Activated CD4-positive, alpha-beta T cell treated with anti-CD3 and anti-CD28 coated beads for 36 hours (primary cell): ENCODE results near the gene SDE2. TPM values are rescaled to one million over a fixed set of nuclear protein-coding genes. Genes with fewer than 3 reads are reported as not detected.

Source experiments
- ATAC-seq: fragments of 200-7000 bp; cut with Tn5 transposase; one replicate; pipeline ENCODE4 v1.10.0; 2021; ENCODE audit warnings: mild to moderate bottlenecking, moderate library complexity
- CTCF ChIA-PET: fragments of 350-600 bp; sonication (Branson Sonifier 250); formaldehyde crosslinking; loops from one replicate; lab custom pipeline; 2021; ENCODE audit warnings: antibody characterized with exemption; lab: Charles Lee
- POLR2A ChIA-PET: fragments of 350-600 bp; sonication (Branson Sonifier 250); formaldehyde crosslinking; loops from one replicate; lab custom pipeline; 2021; ENCODE audit warnings: antibody characterized with exemption, inconsistent platforms; lab: Charles Lee
- DNase-seq: peaks from one replicate; pipeline ENCODE4 v3.0.0-alpha.2; 2020
- H3K27ac Mint-ChIP-seq: one replicate; pipeline ENCODE4 v1.8.0; 2021; ENCODE audit warnings: mixed read lengths
- H3K27me3 Mint-ChIP-seq: one replicate; pipeline ENCODE4 v1.8.0; 2021; ENCODE audit warnings: mixed read lengths
- H3K36me3 Mint-ChIP-seq: one replicate; pipeline ENCODE4 v1.8.0; 2021; ENCODE audit warnings: low read depth, mixed read lengths
- H3K4me1 Mint-ChIP-seq: one replicate; pipeline ENCODE4 v1.8.0; 2021; ENCODE audit warnings: mixed read lengths
- H3K4me3 Mint-ChIP-seq: one replicate; pipeline ENCODE4 v1.8.0; 2021; ENCODE audit warnings: mild to moderate bottlenecking, moderate library complexity, mixed read lengths
- H3K9me3 Mint-ChIP-seq: one replicate; pipeline ENCODE4 v1.8.0; 2021; ENCODE audit warnings: low read depth, mixed read lengths
- intact Hi-C, 2 experiments: fragments of 100-400 bp; cut with DNase I in 1 of 2; cut with micrococcal nuclease in 1 of 2; formaldehyde crosslinking; loops; one replicate each; pipeline versions ENCODE4 v1.14.2 to v1.15.1; 2022 to 2024; cut with DNase I, micrococcal nuclease
- total RNA-seq, 2 experiments: library from RNA; stranded (reverse); gene quantifications; one replicate each; pipeline ENCODE4 v1.2.3, GENCODE V29; 2021

The SDE2 gene
- total RNA-seq, 2 experiments from 2014 or later = 13.5 to 15.0 TPM

DNA sequence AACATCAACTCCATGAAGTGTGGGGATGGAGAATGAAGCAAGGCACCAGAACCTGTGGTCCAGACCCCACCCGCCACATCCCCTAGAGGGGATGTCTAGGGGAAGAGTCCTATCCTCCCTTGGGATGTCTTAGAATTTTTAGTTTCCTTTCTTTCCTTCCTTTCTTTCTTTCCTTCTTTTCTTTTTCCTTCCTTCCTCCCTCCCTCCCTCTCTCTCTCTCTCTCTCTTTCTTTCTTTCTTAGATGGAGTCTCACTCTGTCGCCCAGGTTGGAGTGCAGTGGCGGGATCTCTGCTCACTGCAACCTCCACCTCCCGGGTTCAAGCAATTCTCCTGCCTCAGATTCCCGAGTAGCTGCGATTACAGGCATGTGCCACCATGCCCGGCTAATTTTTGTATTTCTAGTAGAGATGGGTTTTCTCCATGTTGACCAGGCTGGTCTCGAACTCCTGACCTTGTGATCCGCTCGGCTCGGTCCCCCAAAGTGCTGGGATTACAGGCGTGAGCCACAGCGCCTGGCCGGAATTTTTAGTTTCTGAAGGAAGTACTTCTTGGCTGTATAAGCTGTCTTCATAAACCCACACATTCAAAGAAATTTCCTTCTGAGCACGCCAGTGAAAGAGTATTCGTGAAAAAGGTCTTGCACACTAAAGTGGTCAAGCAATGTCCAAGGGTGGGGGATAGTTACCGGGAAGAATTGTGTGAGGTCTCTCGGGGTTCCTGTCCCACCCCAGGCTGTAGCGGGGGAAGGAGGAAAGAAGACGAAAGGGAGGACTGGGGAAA is 37.3 kb downstream of the SDE2 start:
- ChIA-PET POLR2A (no interaction called here), CTCF (interaction anchor here (0.6 to 3.6 kb wide), 23 partner anchors 8 to 486 kb away, joined by 3 to 21 read pairs (median 4); partner anchors contain the start of genes LEFTY1 and PYCR2)
- peaks cover 2% of the 10 kb centered on the region for H3K27me3 Mint-ChIP-seq
- H3K9me3 Mint-ChIP-seq = no peaks in the 10 kb centered on the region
- no peak for DNase-seq
- no peak for ATAC-seq
- peaks cover 2% of the 10 kb centered on the region for H3K4me1 Mint-ChIP-seq
- no peak overlapping the region for H3K27ac Mint-ChIP-seq
- no peak overlapping the region for H3K4me3 Mint-ChIP-seq
- H3K36me3 Mint-ChIP-seq = no peaks in the 10 kb centered on the region
- intact Hi-C loops = loop anchor here in 1 of 2 experiments (1.0 kb wide), 1 partner anchor 159 kb away; no protein-coding TSS in a partner anchor

DNA sequence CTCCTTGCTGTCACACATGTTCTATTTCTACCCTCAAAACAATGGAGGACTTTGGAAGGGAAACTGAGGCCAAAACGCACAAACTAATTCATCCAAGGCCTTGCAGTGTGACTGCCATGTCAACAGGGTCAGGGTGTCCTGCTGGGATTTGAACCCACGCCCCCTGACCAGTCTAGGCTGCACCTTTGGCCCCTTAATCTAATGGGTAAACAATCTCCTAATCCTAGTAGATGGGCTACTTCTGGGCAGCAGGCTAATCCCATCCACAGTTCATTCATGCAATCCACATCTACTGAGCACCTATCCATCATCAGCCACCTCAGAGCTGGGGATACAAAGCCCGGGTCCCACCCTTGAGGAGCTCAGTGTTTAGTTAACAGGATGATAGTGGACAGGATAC is 41.1 kb downstream of the SDE2 start:
- POLR2A ChIA-PET = no interaction called here
- peaks cover 2% of the 10 kb centered on the region for H3K4me1 Mint-ChIP-seq
- CTCF ChIA-PET = interaction anchor here (0.5 to 0.6 kb wide), 2 partner anchors 405 to 482 kb away, joined by 3 read pairs; no protein-coding TSS in a partner anchor
- intact Hi-C loops = no loop called here
- peaks cover 2% of the 10 kb centered on the region for H3K27me3 Mint-ChIP-seq
- H3K4me3 Mint-ChIP-seq = no peak overlapping the region
- no peaks in the 10 kb centered on the region for H3K36me3 Mint-ChIP-seq
- ATAC-seq (no peak), DNase-seq (no peak)
- H3K9me3 Mint-ChIP-seq = no peaks in the 10 kb centered on the region
- H3K27ac Mint-ChIP-seq = no peak overlapping the region

DNA sequence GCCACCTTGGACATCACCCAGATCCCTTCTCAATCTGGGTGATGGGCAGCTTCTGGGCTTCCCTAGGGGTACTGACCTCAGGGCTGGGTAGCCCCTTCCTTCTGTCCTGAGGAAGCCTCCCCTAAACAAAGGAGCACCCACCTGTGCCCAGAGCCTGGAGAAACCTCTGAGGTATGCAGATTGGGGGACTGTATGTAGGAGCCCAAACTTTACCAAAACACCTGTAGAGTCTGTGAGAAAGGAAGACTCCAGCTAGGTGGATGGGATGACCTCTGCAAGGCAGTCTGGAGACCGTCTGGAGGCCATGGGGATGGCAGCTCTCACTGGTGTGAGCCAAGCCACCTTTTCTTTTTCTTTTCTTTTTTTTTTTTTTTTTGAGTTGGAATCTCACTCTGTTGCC is 44.4 kb downstream of the SDE2 start:
- no peaks in the 10 kb centered on the region for H3K4me1 Mint-ChIP-seq
- no peak for DNase-seq
- intact Hi-C loops = no loop called here
- ChIA-PET POLR2A (no interaction called here), CTCF (interaction anchor here (0.7 to 1.2 kb wide), 2 partner anchors 8 to 14 kb away, joined by 3 read pairs; partner anchors contain the start of gene LEFTY2)
- H3K27ac Mint-ChIP-seq = no peak overlapping the region
- ATAC-seq = no peak
- no peak overlapping the region for H3K4me3 Mint-ChIP-seq
- no peaks in the 10 kb centered on the region for H3K9me3 Mint-ChIP-seq
- no peaks in the 10 kb centered on the region for H3K36me3 Mint-ChIP-seq
- H3K27me3 Mint-ChIP-seq = peaks cover 5% of the 10 kb centered on the region

DNA sequence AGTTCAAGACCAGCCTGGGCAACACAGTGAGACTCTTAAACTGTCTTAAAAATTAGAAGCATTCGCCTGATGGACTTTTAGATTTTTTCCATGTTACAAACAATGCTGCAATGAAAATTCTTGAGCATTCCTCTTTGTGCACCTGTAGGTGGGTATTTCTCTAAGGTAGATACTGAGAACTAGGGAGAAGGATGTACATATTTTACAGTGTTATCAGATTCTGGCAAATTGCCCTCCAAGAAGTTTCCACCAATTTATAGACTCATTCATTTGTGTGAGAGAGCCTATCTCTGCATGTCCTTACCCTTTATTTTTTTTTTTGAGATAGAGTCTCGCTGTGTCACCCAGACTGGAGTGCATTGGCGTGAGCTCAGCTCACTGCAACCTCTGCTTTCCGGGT is 45.8 kb downstream of the SDE2 start:
- no peaks in the 10 kb centered on the region for H3K36me3 Mint-ChIP-seq
- no peaks in the 10 kb centered on the region for H3K4me1 Mint-ChIP-seq
- peaks cover 5% of the 10 kb centered on the region for H3K27me3 Mint-ChIP-seq
- H3K4me3 Mint-ChIP-seq = no peak overlapping the region
- intact Hi-C loops = no loop called here
- ChIA-PET CTCF (no interaction called here), POLR2A (no interaction called here)
- no peak overlapping the region for H3K27ac Mint-ChIP-seq
- ATAC-seq = no peak
- no peaks in the 10 kb centered on the region for H3K9me3 Mint-ChIP-seq
- DNase-seq = no peak

DNA sequence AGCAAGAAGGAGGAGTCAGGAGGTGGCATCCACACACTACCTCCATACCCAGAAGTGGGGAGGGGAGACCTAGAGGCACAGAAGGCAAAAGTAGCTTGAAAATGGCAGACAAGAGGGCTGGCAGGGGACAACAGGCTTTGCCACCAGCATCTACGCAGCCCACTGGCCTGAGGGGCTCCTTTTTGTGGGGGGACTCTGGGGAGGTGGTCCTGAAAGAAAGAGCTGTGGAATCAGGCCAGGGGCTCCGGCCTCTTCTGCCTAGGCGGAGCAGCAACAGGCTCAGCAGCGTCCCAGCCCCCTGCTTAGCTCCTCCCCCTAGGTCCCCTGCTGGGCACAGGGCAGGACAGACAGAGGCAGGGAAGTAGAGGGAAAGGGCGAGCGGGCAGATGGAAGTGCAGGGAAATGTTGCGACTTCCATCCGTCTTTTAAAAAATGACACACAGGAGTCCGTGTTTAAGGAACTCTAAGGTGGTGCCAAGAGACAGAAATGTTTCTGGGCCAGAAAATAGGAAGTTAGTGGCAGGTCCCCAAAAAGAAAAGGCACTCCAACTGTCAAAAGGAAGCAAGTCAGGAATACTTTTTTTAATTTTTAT is 48.1 kb downstream of the SDE2 start:
- DNase-seq (no peak), ATAC-seq (no peak)
- POLR2A ChIA-PET = interaction anchor here (1.0 kb wide), 1 partner anchor 69 kb away, joined by 3 read pairs; the partner anchor contains the start of gene TMEM63A
- Mint-ChIP-seq H3K4me3 (no peak overlapping the region), H3K27me3 (peaks cover 5% of the 10 kb centered on the region), H3K9me3 (no peaks in the 10 kb centered on the region), H3K4me1 (no peaks in the 10 kb centered on the region), H3K27ac (no peak overlapping the region), H3K36me3 (no peaks in the 10 kb centered on the region)
- intact Hi-C loops = no loop called here
- CTCF ChIA-PET = interaction anchor here (0.8 to 1.9 kb wide), 2 partner anchors 11 to 13 kb away, joined by 4 to 8 read pairs; no protein-coding TSS in a partner anchor

DNA sequence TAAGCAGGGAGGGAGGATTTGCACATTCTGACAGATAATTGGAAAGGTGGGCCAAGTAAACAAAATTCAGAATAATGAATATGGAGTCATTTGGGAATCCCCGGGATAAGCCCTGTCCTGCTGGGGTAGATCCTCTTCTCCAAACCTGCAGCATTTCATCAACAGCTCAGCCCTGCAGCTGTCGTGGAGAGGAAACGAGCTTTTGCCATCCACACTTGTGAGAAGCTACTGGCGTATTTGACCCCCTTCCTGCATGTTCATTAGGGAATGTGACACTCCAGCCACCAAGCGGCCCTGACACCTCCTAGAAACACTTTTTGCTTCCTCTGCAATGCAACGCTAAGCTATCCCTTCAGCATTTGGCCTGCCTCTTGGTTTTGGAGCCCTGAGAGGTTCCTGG is 50.1 kb downstream of the SDE2 start:
- H3K27me3 Mint-ChIP-seq = peaks cover 5% of the 10 kb centered on the region
- intact Hi-C loops = no loop called here
- H3K36me3 Mint-ChIP-seq = no peaks in the 10 kb centered on the region
- no peak for ATAC-seq
- DNase-seq = no peak
- no peaks in the 10 kb centered on the region for H3K9me3 Mint-ChIP-seq
- no peak overlapping the region for H3K4me3 Mint-ChIP-seq
- CTCF ChIA-PET = interaction anchor here (0.6 to 1.0 kb wide), 3 partner anchors 10 to 56 kb away, joined by 3 to 4 read pairs (median 3); no protein-coding TSS in a partner anchor
- POLR2A ChIA-PET = no interaction called here
- H3K4me1 Mint-ChIP-seq = peaks cover 9% of the 10 kb centered on the region
- H3K27ac Mint-ChIP-seq = no peak overlapping the region

DNA sequence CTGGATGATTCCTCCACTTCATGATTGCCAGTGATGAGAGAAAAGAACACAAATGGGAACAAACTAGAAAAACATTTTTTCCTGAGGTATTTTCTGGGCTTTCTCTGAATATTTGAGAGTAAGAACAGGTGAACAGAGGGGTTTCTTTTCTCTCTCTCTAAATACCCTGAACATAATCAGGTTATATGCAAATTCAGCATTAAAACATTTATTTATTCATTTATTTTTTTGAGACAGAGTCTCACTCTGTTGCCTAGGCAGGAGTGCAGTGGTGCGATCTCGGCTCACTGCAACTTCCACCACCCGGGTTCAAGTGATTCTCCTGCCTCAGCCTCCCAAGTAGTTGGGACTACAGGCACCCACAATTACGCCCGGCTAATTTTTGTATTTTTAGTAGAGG is 52.3 kb downstream of the SDE2 start:
- peaks cover 9% of the 10 kb centered on the region for H3K4me1 Mint-ChIP-seq
- intact Hi-C loops = no loop called here
- no peaks in the 10 kb centered on the region for H3K9me3 Mint-ChIP-seq
- no peak overlapping the region for H3K27ac Mint-ChIP-seq
- H3K27me3 Mint-ChIP-seq = peaks cover 3% of the 10 kb centered on the region
- no peak for DNase-seq
- CTCF ChIA-PET = no interaction called here
- POLR2A ChIA-PET = no interaction called here
- H3K36me3 Mint-ChIP-seq = no peaks in the 10 kb centered on the region
- ATAC-seq = no peak
- no peak overlapping the region for H3K4me3 Mint-ChIP-seq

DNA sequence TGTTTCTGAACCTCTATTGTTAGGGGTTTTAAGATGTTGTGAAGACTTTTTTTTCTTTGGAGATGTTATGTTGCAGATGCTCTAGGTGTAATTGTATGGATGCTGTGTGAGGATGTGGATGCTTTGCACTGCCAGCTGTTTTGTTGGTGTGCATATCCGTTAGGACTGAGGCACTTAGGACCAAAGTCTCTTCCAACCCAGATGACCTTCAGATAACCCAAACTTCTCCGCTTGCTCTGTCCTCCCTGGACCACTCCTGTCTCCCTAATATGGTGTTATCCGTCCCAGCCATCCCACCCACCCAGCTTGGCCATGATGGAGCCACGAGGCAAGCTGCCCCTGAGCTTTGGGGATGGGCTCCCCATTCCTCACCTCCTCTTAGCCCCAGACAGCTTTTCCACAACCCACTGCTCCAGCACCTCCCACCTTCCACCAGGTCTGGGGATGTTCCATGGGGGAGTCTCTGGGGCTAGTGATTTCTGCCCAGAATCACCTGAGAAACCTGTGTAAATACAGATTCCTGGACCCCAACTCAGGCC is 53.0 kb downstream of the SDE2 start:
- H3K4me3 Mint-ChIP-seq = no peak overlapping the region
- ChIA-PET CTCF (interaction anchor here (3.4 kb wide), 1 partner anchor 16 kb away, joined by 21 read pairs; no protein-coding TSS in a partner anchor), POLR2A (no interaction called here)
- H3K4me1 Mint-ChIP-seq = peaks cover 9% of the 10 kb centered on the region
- H3K9me3 Mint-ChIP-seq = no peaks in the 10 kb centered on the region
- H3K27ac Mint-ChIP-seq = no peak overlapping the region
- DNase-seq = no peak
- no peaks in the 10 kb centered on the region for H3K27me3 Mint-ChIP-seq
- intact Hi-C loops = no loop called here
- H3K36me3 Mint-ChIP-seq = no peaks in the 10 kb centered on the region
- ATAC-seq = no peak

DNA sequence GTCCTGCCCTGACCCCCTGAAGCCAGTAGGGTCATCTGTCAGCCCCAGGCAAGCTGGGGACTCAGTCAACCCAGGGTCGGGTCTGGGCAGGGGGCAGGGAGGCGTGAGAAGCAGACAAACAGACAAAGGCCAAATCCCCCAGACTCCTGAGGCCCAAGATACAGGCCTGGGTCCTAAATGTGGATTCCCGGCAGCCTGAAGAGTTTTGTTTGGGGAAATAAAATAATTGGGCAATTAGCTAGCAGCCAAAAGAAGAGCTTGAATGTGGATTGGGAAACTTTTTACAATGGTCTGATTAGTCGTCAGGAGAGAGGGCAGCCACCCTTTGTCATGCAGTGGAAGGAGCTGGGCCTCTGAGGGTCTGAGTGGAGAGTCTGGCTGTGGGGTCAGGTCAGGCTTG is 53.6 kb downstream of the SDE2 start:
- ChIA-PET CTCF (interaction anchor here (3.4 kb wide), 1 partner anchor 17 kb away, joined by 21 read pairs; no protein-coding TSS in a partner anchor), POLR2A (no interaction called here)
- Mint-ChIP-seq H3K4me1 (peaks cover 9% of the 10 kb centered on the region), H3K4me3 (no peak overlapping the region), H3K27me3 (no peaks in the 10 kb centered on the region), H3K36me3 (no peaks in the 10 kb centered on the region), H3K27ac (no peak overlapping the region), H3K9me3 (no peaks in the 10 kb centered on the region)
- ATAC-seq (no peak), DNase-seq (no peak)
- intact Hi-C loops = no loop called here

DNA sequence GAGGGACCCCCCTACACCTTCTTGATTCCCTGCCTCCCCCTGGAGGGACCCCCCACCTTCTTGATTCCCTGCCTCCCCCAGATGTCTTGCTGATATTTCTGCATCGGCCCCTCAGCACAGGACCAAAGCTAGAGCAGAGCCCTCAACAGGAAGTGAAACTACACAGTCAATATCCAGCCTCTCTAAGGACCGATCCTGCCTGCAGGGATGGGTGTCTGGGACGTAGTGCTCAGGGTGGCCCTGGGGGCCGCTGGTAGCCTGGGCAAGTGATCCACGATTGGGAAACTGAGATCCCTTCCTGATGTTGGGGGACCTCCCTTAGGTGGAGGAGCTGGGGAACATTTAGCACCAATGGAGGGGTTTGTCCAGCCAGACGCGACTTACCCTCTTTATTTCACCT is 54.2 kb downstream of the SDE2 start:
- Mint-ChIP-seq H3K4me3 (no peak overlapping the region), H3K36me3 (no peaks in the 10 kb centered on the region), H3K27me3 (peaks cover 3% of the 10 kb centered on the region), H3K27ac (no peak overlapping the region), H3K9me3 (no peaks in the 10 kb centered on the region), H3K4me1 (peaks cover 9% of the 10 kb centered on the region)
- DNase-seq (no peak), ATAC-seq (peak; percentile 75)
- intact Hi-C loops = no loop called here
- POLR2A ChIA-PET = no interaction called here
- CTCF ChIA-PET = interaction anchor here (0.8 to 3.4 kb wide), 3 partner anchors 17 to 42 kb away, joined by 3 to 21 read pairs (median 7); no protein-coding TSS in a partner anchor

DNA sequence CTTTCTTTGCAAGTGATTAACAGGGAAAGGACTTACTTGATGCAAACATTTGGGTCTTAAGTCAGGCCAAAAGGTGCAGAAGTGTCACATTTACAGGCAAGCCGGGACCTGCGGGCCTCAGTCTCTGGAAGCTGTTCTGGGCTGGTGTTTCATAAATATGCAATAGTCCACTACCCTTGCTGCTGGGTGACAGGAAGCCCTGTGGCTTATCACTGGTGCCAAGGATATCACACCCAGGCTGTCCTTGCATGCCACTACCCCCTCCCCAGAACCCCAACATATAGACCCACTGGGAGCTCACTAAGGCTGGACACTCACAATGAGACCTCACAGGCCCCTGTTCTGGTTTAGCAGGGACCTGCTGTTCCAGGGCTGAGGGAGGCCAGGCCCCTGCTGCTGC is 54.8 kb downstream of the SDE2 start:
- peaks cover 3% of the 10 kb centered on the region for H3K27me3 Mint-ChIP-seq
- POLR2A ChIA-PET = no interaction called here
- ATAC-seq (no peak), DNase-seq (no peak)
- CTCF ChIA-PET = interaction anchor here (0.6 to 3.4 kb wide), 6 partner anchors 18 to 469 kb away, joined by 3 to 21 read pairs (median 3); no protein-coding TSS in a partner anchor
- intact Hi-C loops = no loop called here
- peaks cover 9% of the 10 kb centered on the region for H3K4me1 Mint-ChIP-seq
- no peaks in the 10 kb centered on the region for H3K36me3 Mint-ChIP-seq
- H3K4me3 Mint-ChIP-seq = no peak overlapping the region
- no peaks in the 10 kb centered on the region for H3K9me3 Mint-ChIP-seq
- no peak overlapping the region for H3K27ac Mint-ChIP-seq
